Fibroblast of the conjunctiva (primary cell): ENCODE results near the gene CASQ2.

Source experiments
- DNase-seq: peaks from one replicate; pipeline ENCODE4 v3.0.0-alpha.2; 2010; ENCODE audit warnings: low read depth

The CASQ2 gene

GRCh38 chr1:115768549-115768948 is at the start of gene CASQ2:
CASQ2 (minus strand) TSS chr1:115768714; CDS start chr1:115768541, 173 bp downstream.
- no peak for DNase-seq

GRCh38 chr1:115815694-115816093 is 47.2 kb upstream of the CASQ2 start:
- no peak for DNase-seq

GRCh38 chr1:115814685-115815398 is 46.3 kb upstream of the CASQ2 start:
- DNase-seq, result no peak

- DNase-seq, result no peak
Observed at GRCh38 chr1:115813727-115814126, 45.2 kb upstream of the CASQ2 start.

GRCh38 chr1:115811140-115811828 is 42.8 kb upstream of the CASQ2 start:
- DNase-seq, result no peak

GRCh38 chr1:115810609-115811008 is 42.1 kb upstream of the CASQ2 start:
- no peak for DNase-seq

GRCh38 chr1:115809847-115810246 is 41.3 kb upstream of the CASQ2 start:
- DNase-seq, result no peak

- no peak for DNase-seq
Observed at GRCh38 chr1:115809076-115809475, 40.6 kb upstream of the CASQ2 start.

- peak; percentile 79 for DNase-seq
Observed at GRCh38 chr1:115807723-115808122, 39.2 kb upstream of the CASQ2 start.

GRCh38 chr1:115805597-115805996 is 37.1 kb upstream of the CASQ2 start:
- no peak for DNase-seq

- DNase-seq, result no peak
Observed at GRCh38 chr1:115802416-115802815, 33.9 kb upstream of the CASQ2 start.

- DNase-seq, result no peak
Observed at GRCh38 chr1:115797486-115797885, 29.0 kb upstream of the CASQ2 start.

- no peak for DNase-seq
Observed at GRCh38 chr1:115796897-115797296, 28.4 kb upstream of the CASQ2 start.

GRCh38 chr1:115796036-115796435 is 27.5 kb upstream of the CASQ2 start:
- DNase-seq, result no peak

- no peak for DNase-seq
Observed at GRCh38 chr1:115794976-115795639, 26.6 kb upstream of the CASQ2 start.

GRCh38 chr1:115793162-115793561 is 24.6 kb upstream of the CASQ2 start:
- no peak for DNase-seq

GRCh38 chr1:115791816-115792215 is 23.3 kb upstream of the CASQ2 start:
- no peak for DNase-seq

- DNase-seq, result no peak
Observed at GRCh38 chr1:115790846-115791245, 22.3 kb upstream of the CASQ2 start.

- no peak for DNase-seq
Observed at GRCh38 chr1:115790356-115790755, 21.8 kb upstream of the CASQ2 start.

GRCh38 chr1:115783311-115783710 is 14.8 kb upstream of the CASQ2 start:
- DNase-seq, result peak; percentile 29

- DNase-seq, result peak; percentile 89
Observed at GRCh38 chr1:115782571-115783281, 14.2 kb upstream of the CASQ2 start.

GRCh38 chr1:115781851-115782250 is 13.3 kb upstream of the CASQ2 start:
- no peak for DNase-seq
